HCT116 (cell line): Measurements from ENCODE around the gene TNFRSF17. TPM values are rescaled to one million over a fixed set of nuclear protein-coding genes. Genes with fewer than 3 reads are reported as not detected.

Source experiments
- ATAC-seq: fragments of 200-7000 bp; cut with Tn5 transposase; 2 replicates; pipeline ENCODE4 v1.9.1; 2020; ENCODE audit warnings: mild to moderate bottlenecking, moderate library complexity
- BruUV-seq: library from RNA; stranded (reverse); fragments of 400-500 nt; replicated peaks from 2 replicates; lab custom pipeline; 2021; lab: Mats Ljungman, UMichigan
- CTCF ChIA-PET: fragments of 300-600 bp; sonication (Branson Sonifier 250); formaldehyde crosslinking; loops from one replicate; lab custom pipeline; 2021; ENCODE audit warnings: antibody characterized with exemption; lab: Charles Lee
- POLR2A ChIA-PET: fragments of 300-600, 350-600 bp; sonication (Branson Sonifier 250); formaldehyde crosslinking; loops from one replicate; lab custom pipeline; 2021; ENCODE audit warnings: antibody characterized with exemption; lab: Charles Lee
- RAD21 ChIA-PET, 2 experiments: fragments of 300-600 bp; sonication (Branson Sonifier 250); formaldehyde crosslinking; loops; one replicate each; lab custom pipeline; 2023; ENCODE audit warnings: low total read pairs in 2 of 2; ENCODE audit not compliant: uncharacterized antibody in 2 of 2, unreplicated experiment in 2 of 2, low non-redundant PET in 1 of 2; lab: Charles Lee
- DNase-seq: peaks from one replicate; pipeline ENCODE4 v3.0.0-alpha.2; 2010; ENCODE audit warnings: low read depth, low spot score
- H2AFZ ChIP-seq: fragments of 200-600 bp; shearing (Covaris generic), sonication (generic); 2 replicates; pipeline ENCODE4 v1.6.1; 2017; ENCODE audit warnings: low read depth, mixed run types, mixed read lengths, antibody characterized with exemption, low read length; ENCODE audit not compliant: poor library complexity, severe bottlenecking
- H3K27ac ChIP-seq: 2 replicates; pipeline ENCODE4 v1.5.1; 2012; ENCODE audit warnings: low read depth, low read length
- H3K27me3 ChIP-seq: fragments of 200-600 bp; sonication (generic); 2 replicates; pipeline ENCODE4 v1.6.1; 2016; ENCODE audit warnings: mixed run types, low read length, mixed read lengths; ENCODE audit not compliant: insufficient read depth
- H3K36me3 ChIP-seq, 2 experiments: fragments of 200-500 bp in 1 of 2; fragments of 200-600 bp in 1 of 2; sonication (Bioruptor generic) in 1 of 2; sonication (generic) in 1 of 2; 2 replicates each; pipeline versions ENCODE4 v1.5.1 to v1.6.1; 2014 to 2016; ENCODE audit warnings: low read length in 2 of 2, inconsistent platforms in 1 of 2, mixed read lengths in 1 of 2, mixed run types in 1 of 2; ENCODE audit not compliant: insufficient read depth in 2 of 2, control insufficient read depth in 1 of 2
- H3K4me1 ChIP-seq, 2 experiments: fragments of 200-600 bp in 1 of 2; sonication (generic) in 1 of 2; 2 replicates each; pipeline versions ENCODE4 v1.5.1 to v1.6.1; 2012 to 2017; ENCODE audit warnings: low read length in 2 of 2, inconsistent platforms in 1 of 2, mild to moderate bottlenecking in 1 of 2, mixed read lengths in 1 of 2, mixed run types in 1 of 2, moderate library complexity in 1 of 2; ENCODE audit not compliant: insufficient read depth in 2 of 2, control insufficient read depth in 1 of 2
- H3K4me2 ChIP-seq: fragments of 200-600 bp; sonication (generic); 2 replicates; pipeline ENCODE4 v1.6.1; 2017; ENCODE audit warnings: mixed run types, low read length, mixed read lengths
- H3K4me3 ChIP-seq, 2 experiments: fragments of 200-600 bp in 1 of 2; sonication (generic) in 1 of 2; replicated peaks in 1 of 2; 2 replicates each; pipeline ENCODE4 v1.5.1; 2011 to 2016; ENCODE audit warnings: low read length in 2 of 2, control low read depth in 1 of 2, low read depth in 1 of 2, mild to moderate bottlenecking in 1 of 2, mixed read lengths in 1 of 2, mixed run types in 1 of 2
- H3K79me2 ChIP-seq: fragments of 200-600 bp; sonication (generic); 2 replicates; pipeline ENCODE4 v1.6.1; 2017; ENCODE audit warnings: mild to moderate bottlenecking, mixed run types, low read length, moderate library complexity, mixed read lengths; ENCODE audit not compliant: insufficient read depth
- H3K9ac ChIP-seq: fragments of 200-600 bp; sonication (generic); 2 replicates; pipeline ENCODE4 v1.6.1; 2016; ENCODE audit warnings: low read length, mixed read lengths
- H3K9me2 ChIP-seq: fragments of 200-600 bp; sonication (generic), shearing (Covaris generic); 2 replicates; pipeline ENCODE4 v1.6.1; 2017; ENCODE audit warnings: mixed run types, mild to moderate bottlenecking, moderate library complexity; ENCODE audit not compliant: insufficient read depth
- H3K9me3 ChIP-seq, 2 experiments: fragments of 200-500 bp in 1 of 2; fragments of 200-600 bp in 1 of 2; sonication (Bioruptor generic) in 1 of 2; sonication (generic) in 1 of 2; 2 replicates each; pipeline ENCODE4 v1.6.1; 2014 to 2017; ENCODE audit warnings: low read length in 2 of 2, mixed read lengths in 2 of 2, inconsistent platforms in 1 of 2, low read depth in 1 of 2, mild to moderate bottlenecking in 1 of 2, mixed run types in 1 of 2, moderate library complexity in 1 of 2; ENCODE audit not compliant: control insufficient read depth in 1 of 2, insufficient read depth in 1 of 2
- H4K20me1 ChIP-seq: fragments of 200-600 bp; sonication (generic), shearing (Covaris generic); 2 replicates; pipeline ENCODE4 v1.6.1; 2017; ENCODE audit warnings: mixed run types, mild to moderate bottlenecking, moderate library complexity; ENCODE audit not compliant: insufficient read depth
- ATF3 ChIP-seq: IDR thresholded peaks from 2 replicates; pipeline ENCODE4 v1.6.1; 2012
- CBX3 ChIP-seq: IDR thresholded peaks from 2 replicates; pipeline ENCODE4 v1.6.1; 2012; ENCODE audit warnings: low read depth
- CEBPB ChIP-seq: IDR thresholded peaks from 2 replicates; pipeline ENCODE4 v1.6.1; 2012; ENCODE audit warnings: low read depth
- EZH2 ChIP-seq: fragments of 200-600 bp; sonication (generic); IDR thresholded peaks from 2 replicates; pipeline ENCODE4 v1.6.1; 2017; ENCODE audit warnings: antibody characterized with exemption, mixed run types
- JUND ChIP-seq: IDR thresholded peaks from 2 replicates; pipeline ENCODE4 v1.6.1; 2012
- POLR2AphosphoS5 ChIP-seq: IDR thresholded peaks from 2 replicates; pipeline ENCODE4 v1.6.1; 2011; ENCODE audit warnings: mild to moderate bottlenecking, low read depth, low read length, moderate library complexity
- RAD21 ChIP-seq: IDR thresholded peaks from 2 replicates; pipeline ENCODE4 v1.6.1; 2012; ENCODE audit warnings: low read depth, mild to moderate bottlenecking
- REST ChIP-seq: IDR thresholded peaks from 2 replicates; pipeline ENCODE4 v1.6.1; 2012; ENCODE audit warnings: low read depth
- SIN3A ChIP-seq: IDR thresholded peaks from 2 replicates; pipeline ENCODE4 v1.6.1; 2012; ENCODE audit warnings: low read depth
- SRF ChIP-seq: IDR thresholded peaks from 2 replicates; pipeline ENCODE4 v1.6.1; 2012; ENCODE audit warnings: low read depth
- TCF7L2 ChIP-seq: IDR thresholded peaks from 2 replicates; pipeline ENCODE4 v1.7.0; 2011; ENCODE audit warnings: borderline replicate concordance, inconsistent platforms; ENCODE audit not compliant: insufficient read depth, insufficient read length; ENCODE audit errors: extremely low read depth
- ZBTB33 ChIP-seq: IDR thresholded peaks from 2 replicates; pipeline ENCODE4 v1.6.1; 2011; ENCODE audit warnings: mild to moderate bottlenecking, low read length, moderate library complexity; ENCODE audit not compliant: insufficient replicate concordance; ENCODE audit errors: extremely low read depth
- ZFX ChIP-seq: fragments of 450-650 bp; IDR thresholded peaks from 2 replicates; pipeline ENCODE4 v1.6.1; 2017
- intact Hi-C: fragments of 100-400 bp; cut with micrococcal nuclease; formaldehyde crosslinking; loops from 2 replicates; pipeline ENCODE4 v1.10.0; 2022
- total RNA-seq: library from RNA; stranded (reverse); gene quantifications from one replicate; pipeline ENCODE4 v1.2.1, GENCODE V29; 2021; ENCODE audit not compliant: unreplicated experiment

TNFRSF17 gene
- total RNA-seq, 1 experiment from 2014 or later: not detected

GRCh38 chr16:12000032-12000431 lies 35.0 kb downstream of the TNFRSF17 start:
- ChIA-PET POLR2A (interaction anchor here (0.7 kb wide), 1 partner anchor 23 kb away, joined by 3 read pairs; the partner anchor contains the start of gene SNX29), RAD21 (no interaction called here), CTCF (no interaction called here)
- intact Hi-C loops: no loop called here
- no peak for DNase-seq
- Histone ChIP-seq H3K36me3 (no peaks in the 10 kb centered on the region), H3K4me3 (no peak overlapping the region), H3K4me2 (no peak overlapping the region), H2AFZ (no peak overlapping the region), H4K20me1 (no peaks in the 10 kb centered on the region), H3K27ac (no peak overlapping the region), H3K79me2 (no peaks in the 10 kb centered on the region), H3K9me3 (no peaks in the 10 kb centered on the region), H3K9ac (no peak overlapping the region), H3K27me3 (no peaks in the 10 kb centered on the region), H3K9me2 (no peaks in the 10 kb centered on the region), H3K4me1 (no peaks in the 10 kb centered on the region)
- TF ChIP-seq CEBPB (no peak), ATF3 (no peak), SIN3A (no peak), ZBTB33 (no peak), TCF7L2 (no peak), CBX3 (no peak), EZH2 (no peak), RAD21 (no peak), JUND (no peak), REST (no peak), ZFX (no peak), POLR2AphosphoS5 (no peak), SRF (no peak)
- ATAC-seq: no peak
- no TSS peak for BruUV-seq
